GM23248 (cell line): ENCODE data around the gene SDC3. TPM values are rescaled to one million over a fixed set of nuclear protein-coding genes. Genes with fewer than 3 reads are reported as not detected.

ENCODE experiments used
- DNase-seq: peaks from one replicate; pipeline ENCODE4 v3.0.0-alpha.2; 2015
- H2AFZ ChIP-seq: fragments of 200-600 bp; sonication (generic); 2 replicates; pipeline ENCODE4 v1.6.1; 2016; ENCODE audit warnings: antibody characterized with exemption
- H3F3A ChIP-seq: fragments of 200-600 bp; sonication (generic); 2 replicates; pipeline ENCODE4 v1.6.1; 2016; ENCODE audit warnings: mild to moderate bottlenecking, antibody characterized with exemption, mixed run types; ENCODE audit not compliant: insufficient read depth
- H3K27ac ChIP-seq: fragments of 200-600 bp; sonication (generic); 2 replicates; pipeline ENCODE4 v1.5.1; 2016; ENCODE audit warnings: mild to moderate bottlenecking
- H3K27me3 ChIP-seq: fragments of 200-600 bp; sonication (generic); replicated peaks from 2 replicates; pipeline ENCODE4 v1.6.1; 2016; ENCODE audit warnings: mild to moderate bottlenecking; ENCODE audit not compliant: insufficient read depth
- H3K36me3 ChIP-seq: fragments of 200-600 bp; sonication (generic); 2 replicates; pipeline ENCODE4 v1.6.1; 2016; ENCODE audit warnings: low read depth, mild to moderate bottlenecking
- H3K4me1 ChIP-seq: fragments of 200-600 bp; sonication (generic); 2 replicates; pipeline ENCODE4 v1.6.1; 2016; ENCODE audit warnings: mild to moderate bottlenecking; ENCODE audit not compliant: insufficient read depth
- H3K4me2 ChIP-seq: fragments of 200-600 bp; sonication (generic); one replicate; pipeline ENCODE4 v1.6.1; 2016; ENCODE audit warnings: mild to moderate bottlenecking; ENCODE audit not compliant: unreplicated experiment
- H3K4me3 ChIP-seq: fragments of 200-600 bp; sonication (generic); 2 replicates; pipeline ENCODE4 v1.5.1; 2016; ENCODE audit warnings: mild to moderate bottlenecking
- H3K79me2 ChIP-seq: fragments of 200-600 bp; sonication (generic); 2 replicates; pipeline ENCODE4 v1.6.1; 2016; ENCODE audit warnings: mild to moderate bottlenecking; ENCODE audit not compliant: insufficient read depth
- H3K9ac ChIP-seq: fragments of 200-600 bp; sonication (generic); 2 replicates; pipeline ENCODE4 v1.6.1; 2016; ENCODE audit warnings: mild to moderate bottlenecking
- H3K9me2 ChIP-seq: fragments of 200-600 bp; sonication (generic); 2 replicates; pipeline ENCODE4 v1.6.1; 2016; ENCODE audit warnings: mixed run types, mild to moderate bottlenecking, moderate library complexity; ENCODE audit not compliant: insufficient read depth
- H3K9me3 ChIP-seq: fragments of 200-600 bp; sonication (generic); one replicate; pipeline ENCODE4 v1.6.1; 2017; ENCODE audit warnings: low read depth
- H4K20me1 ChIP-seq: fragments of 200-600 bp; sonication (generic); 2 replicates; pipeline ENCODE4 v1.6.0; 2016; ENCODE audit not compliant: insufficient read depth
- EZH2 ChIP-seq: fragments of 200-600 bp; sonication (generic); IDR thresholded peaks from 2 replicates; pipeline ENCODE4 v1.6.1; 2018; ENCODE audit warnings: antibody characterized with exemption, mild to moderate bottlenecking; ENCODE audit not compliant: insufficient read depth, poor library complexity, severe bottlenecking
- EZH2phosphoT487 ChIP-seq: fragments of 200-600 bp; sonication (generic); IDR thresholded peaks from 2 replicates; pipeline ENCODE4 v1.6.1; 2018; ENCODE audit warnings: antibody characterized with exemption, moderate library complexity, mild to moderate bottlenecking, low read depth; ENCODE audit not compliant: insufficient read depth
- WGBS, 2 experiments: methylation state at CpG; one replicate each; pipeline ENCODE4 v1.1.6; 2015 to 2017; ENCODE audit warnings: low lambda C conversion rate in 2 of 2, low coverage in 1 of 2; ENCODE audit errors: missing lambda C conversion rate in 2 of 2; 5-methylcytosine and 5-hydroxymethylcytosine counted together
- in situ Hi-C: fragments of 300-500 bp; cut with MboI; formaldehyde crosslinking; loops from 2 replicates; pipeline ENCODE4 v1.15.0; 2020
- polyA plus RNA-seq: library from polyadenylated mRNA; unstranded; fragments of >200 nt; fragmentation: Nextera tagmentation; extraction: Ambion mirVana; gene quantifications from 2 replicates; pipeline ENCODE4 v1.2.1, GENCODE V29; 2016
- total RNA-seq: library from RNA; depleted of rRNA; stranded (reverse); fragments of >200 nt; shearing (Covaris generic); gene quantifications from 2 replicates; pipeline ENCODE4 v1.2.3, GENCODE V29; 2014

SDC3 gene
- total and polyA plus RNA-seq, 2 experiments from 2014 or later, result 6.9 to 39.7 TPM

DNA sequence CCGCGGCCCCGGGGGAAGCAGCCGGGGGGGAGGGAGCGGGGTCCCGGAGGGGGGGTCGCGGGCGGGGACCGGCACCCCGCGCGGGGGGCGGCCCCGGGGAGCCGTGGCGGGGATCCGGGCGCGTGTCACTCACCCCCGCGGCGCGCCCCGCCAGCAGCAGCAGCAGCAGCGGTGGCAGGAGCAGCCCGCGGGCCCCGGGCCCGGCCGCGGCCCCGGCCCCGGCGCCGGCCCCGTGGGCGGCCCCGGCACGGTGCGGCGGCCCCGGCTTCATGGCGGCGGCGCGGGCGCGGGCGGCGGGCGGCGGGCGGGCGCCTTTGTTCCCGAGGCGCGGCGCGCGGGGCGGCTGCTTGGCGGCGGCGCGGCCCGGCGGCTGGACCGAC, 252 bp downstream of the SDC3 start:
- H4K20me1 ChIP-seq, result no peaks in the 10 kb centered on the region
- no peaks in the 10 kb centered on the region for H3K9me2 ChIP-seq
- H3F3A ChIP-seq, result peaks cover 14% of the 10 kb centered on the region
- H3K4me3 ChIP-seq, result peak overlapping the region; percentile 81
- no peaks in the 10 kb centered on the region for H3K36me3 ChIP-seq
- no peaks in the 10 kb centered on the region for H3K9me3 ChIP-seq
- in situ Hi-C loops, result no loop called here
- H3K79me2 ChIP-seq, result 0 out of 2 replicates have a peak, but pooled peaks cover 5% of the 10 kb centered on the region
- no peak overlapping the region for H2AFZ ChIP-seq
- H3K4me1 ChIP-seq, result no peaks in the 10 kb centered on the region
- TF ChIP-seq EZH2phosphoT487, result no peak
- no peak for TF ChIP-seq EZH2
- H3K9ac ChIP-seq, result peak overlapping the region; percentile 78
- no peaks in the 10 kb centered on the region for H3K27me3 ChIP-seq
- peak overlapping the region; percentile 56 for H3K4me2 ChIP-seq
- no peak overlapping the region for H3K27ac ChIP-seq
- no peak for DNase-seq
- 2% methylated on average over 40 of the region's 69 CpGs; no CpG with 5 or more reads in 1 of the 2 experiments for WGBS, 2 experiments

DNA sequence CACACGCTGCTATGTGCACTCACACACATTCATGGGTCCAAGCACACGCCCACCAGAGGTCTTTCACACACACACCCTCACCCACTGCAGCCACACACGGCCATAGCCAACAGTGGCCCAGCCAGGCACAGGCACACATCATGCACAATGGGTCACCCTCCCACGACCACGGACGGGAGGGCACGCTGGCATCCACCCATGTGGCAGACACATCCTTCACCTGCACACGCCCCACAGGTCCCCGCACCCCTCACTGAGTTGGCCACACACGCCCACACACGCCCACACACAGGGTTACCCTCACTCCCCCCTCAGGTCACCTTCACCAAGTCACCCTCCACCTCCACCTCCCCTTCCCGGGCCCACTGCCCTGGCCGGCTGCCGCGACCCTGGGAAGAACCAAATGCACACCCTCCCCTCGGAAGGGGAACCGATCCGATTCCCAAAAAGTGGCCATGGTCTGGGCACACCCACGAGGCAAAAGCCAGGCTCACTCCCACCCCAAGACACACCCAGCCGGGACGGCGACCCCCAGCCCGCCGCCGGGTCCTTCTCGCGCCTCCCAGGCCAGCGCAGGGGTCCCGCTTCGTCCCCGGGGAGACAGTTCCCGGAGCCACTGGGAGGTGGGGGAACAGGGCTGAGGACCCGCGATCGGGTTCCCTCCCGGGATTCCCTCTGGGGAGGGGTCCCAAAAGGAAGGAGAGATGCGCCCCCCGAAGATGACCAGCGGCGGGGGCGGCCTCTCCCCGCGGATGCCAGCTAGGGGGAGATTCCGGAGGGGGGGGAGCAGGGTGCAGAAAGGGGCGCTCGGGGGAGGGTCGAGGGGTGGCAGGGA, 860 bp downstream of the SDC3 start:
- in situ Hi-C loops, result no loop called here
- peak; percentile 15 for DNase-seq
- Histone ChIP-seq H4K20me1 (no peaks in the 10 kb centered on the region), H3K4me2 (peak overlapping the region; percentile 56), H3K9ac (peak overlapping the region; percentile 78), H3K9me2 (no peaks in the 10 kb centered on the region), H3K4me1 (no peaks in the 10 kb centered on the region), H3K4me3 (peak overlapping the region; percentile 81), H3K36me3 (no peaks in the 10 kb centered on the region), H3F3A (peaks cover 14% of the 10 kb centered on the region), H3K79me2 (0 out of 2 replicates have a peak, but pooled peaks cover 5% of the 10 kb centered on the region), H3K27me3 (no peaks in the 10 kb centered on the region), H2AFZ (peak overlapping the region; percentile 62; the same call in 1 of the 2 replicates), H3K27ac (no peak overlapping the region), H3K9me3 (no peaks in the 10 kb centered on the region)
- no peak for TF ChIP-seq EZH2phosphoT487
- no peak for TF ChIP-seq EZH2
- WGBS, 2 experiments, result 16 to 22% methylated on average over 34 to 39 of the region's 47 CpGs

DNA sequence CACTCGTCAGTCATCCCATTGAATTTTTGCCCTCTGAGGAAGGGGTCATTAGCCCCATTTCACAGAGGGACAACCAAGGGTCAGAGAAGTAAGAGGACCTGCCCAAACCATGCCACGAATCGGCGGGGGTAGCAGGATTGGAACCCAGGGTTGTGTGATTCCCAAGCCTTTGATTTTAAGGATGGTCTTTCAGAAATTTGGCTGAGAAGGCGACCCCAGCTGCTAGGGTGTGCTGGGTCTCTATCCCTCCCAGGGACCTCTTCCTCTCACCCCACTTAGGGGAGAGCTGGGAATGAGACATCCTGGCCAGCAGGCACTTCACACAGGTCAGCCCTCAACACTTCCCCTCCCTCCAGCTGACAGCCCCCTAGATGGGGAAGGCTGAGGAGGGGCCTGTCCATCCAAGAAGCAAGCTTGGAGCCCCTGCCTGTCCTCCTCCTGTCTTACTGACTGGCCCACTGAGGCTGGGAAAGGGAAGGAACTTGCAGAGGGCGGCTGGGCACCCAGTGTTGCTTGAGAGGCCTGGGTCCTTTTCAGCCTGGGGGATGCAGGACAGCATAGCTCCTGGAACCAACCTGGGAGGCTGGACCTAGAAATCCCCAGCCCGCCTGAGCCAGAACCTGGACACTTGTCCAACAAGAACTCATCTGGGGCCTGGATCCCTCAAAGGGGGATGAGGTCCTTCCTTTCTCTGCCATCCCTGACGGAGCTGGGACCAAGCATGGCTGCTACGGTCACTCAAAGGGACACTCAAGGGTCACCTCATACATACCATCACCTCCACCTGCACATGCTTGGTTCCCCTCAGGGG, 1.7 kb downstream of the SDC3 start:
- H3F3A ChIP-seq, result peaks cover 14% of the 10 kb centered on the region
- TF ChIP-seq EZH2 (no peak), EZH2phosphoT487 (no peak)
- H2AFZ ChIP-seq, result no peak overlapping the region
- no peaks in the 10 kb centered on the region for H3K9me2 ChIP-seq
- no peaks in the 10 kb centered on the region for H3K4me1 ChIP-seq
- DNase-seq, result no peak
- H3K4me2 ChIP-seq, result peak overlapping the region; percentile 56
- H3K9ac ChIP-seq, result no peak overlapping the region
- H4K20me1 ChIP-seq, result no peaks in the 10 kb centered on the region
- H3K4me3 ChIP-seq, result peak overlapping the region; percentile 81
- H3K9me3 ChIP-seq, result no peaks in the 10 kb centered on the region
- WGBS, 2 experiments, result 91 to 94% methylated on average over 9 of the region's 9 CpGs
- in situ Hi-C loops, result no loop called here
- no peaks in the 10 kb centered on the region for H3K27me3 ChIP-seq
- H3K79me2 ChIP-seq, result 0 out of 2 replicates have a peak, but pooled peaks cover 5% of the 10 kb centered on the region
- no peaks in the 10 kb centered on the region for H3K36me3 ChIP-seq
- no peak overlapping the region for H3K27ac ChIP-seq

DNA sequence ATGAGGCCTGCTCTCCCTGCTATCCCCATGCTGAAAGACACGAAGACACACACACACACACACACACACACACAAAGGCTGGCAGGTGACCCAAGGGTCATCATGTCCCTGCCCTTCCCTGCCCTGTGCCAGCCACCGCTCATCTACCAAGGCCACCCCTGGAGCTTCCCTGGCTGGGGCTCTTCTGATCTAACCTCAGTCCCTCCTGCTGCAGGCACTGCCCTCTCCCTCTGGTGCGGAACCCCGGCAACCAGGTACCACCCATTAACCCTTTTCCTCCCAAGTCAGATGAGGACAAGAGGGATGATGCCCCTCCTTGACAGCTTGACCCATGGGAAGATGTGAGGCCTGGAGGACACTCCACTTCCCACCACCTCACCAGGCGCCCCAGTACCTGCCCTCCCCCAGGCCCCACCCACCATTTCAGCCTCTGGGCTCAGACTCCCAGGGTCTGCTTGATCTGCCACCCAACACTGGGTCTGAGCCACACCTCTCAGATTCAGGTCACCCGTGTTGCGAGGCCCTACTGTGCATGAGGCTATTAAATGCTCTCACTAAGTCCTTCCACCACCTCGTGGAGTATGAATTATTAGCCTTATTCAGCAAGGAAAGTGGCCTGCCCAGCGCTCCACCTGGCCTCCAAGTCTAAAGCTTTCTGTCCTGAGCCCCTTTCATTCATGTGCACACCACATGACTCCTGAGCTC, 2.5 kb downstream of the SDC3 start:
- no peak overlapping the region for H3K27ac ChIP-seq
- H3K4me1 ChIP-seq, result no peaks in the 10 kb centered on the region
- H3K36me3 ChIP-seq, result no peaks in the 10 kb centered on the region
- H3F3A ChIP-seq, result peaks cover 13% of the 10 kb centered on the region
- no peak overlapping the region for H3K9ac ChIP-seq
- in situ Hi-C loops, result no loop called here
- no peak overlapping the region for H3K4me3 ChIP-seq
- no peaks in the 10 kb centered on the region for H3K9me2 ChIP-seq
- H3K79me2 ChIP-seq, result 0 out of 2 replicates have a peak, but pooled peaks cover 5% of the 10 kb centered on the region
- no peaks in the 10 kb centered on the region for H3K9me3 ChIP-seq
- H4K20me1 ChIP-seq, result no peaks in the 10 kb centered on the region
- WGBS, 2 experiments, result 66 to 69% methylated on average over 7 to 9 of the region's 9 CpGs
- H3K27me3 ChIP-seq, result no peaks in the 10 kb centered on the region
- DNase-seq, result no peak
- no peak overlapping the region for H3K4me2 ChIP-seq
- H2AFZ ChIP-seq, result no peak overlapping the region
- TF ChIP-seq EZH2phosphoT487, result no peak
- TF ChIP-seq EZH2, result no peak
